ENCODE results near the gene LIPK.
A peak's percentile ranks its signal among the peaks of the same experiment; 100 is the strongest.

LIPK gene

DNA sequence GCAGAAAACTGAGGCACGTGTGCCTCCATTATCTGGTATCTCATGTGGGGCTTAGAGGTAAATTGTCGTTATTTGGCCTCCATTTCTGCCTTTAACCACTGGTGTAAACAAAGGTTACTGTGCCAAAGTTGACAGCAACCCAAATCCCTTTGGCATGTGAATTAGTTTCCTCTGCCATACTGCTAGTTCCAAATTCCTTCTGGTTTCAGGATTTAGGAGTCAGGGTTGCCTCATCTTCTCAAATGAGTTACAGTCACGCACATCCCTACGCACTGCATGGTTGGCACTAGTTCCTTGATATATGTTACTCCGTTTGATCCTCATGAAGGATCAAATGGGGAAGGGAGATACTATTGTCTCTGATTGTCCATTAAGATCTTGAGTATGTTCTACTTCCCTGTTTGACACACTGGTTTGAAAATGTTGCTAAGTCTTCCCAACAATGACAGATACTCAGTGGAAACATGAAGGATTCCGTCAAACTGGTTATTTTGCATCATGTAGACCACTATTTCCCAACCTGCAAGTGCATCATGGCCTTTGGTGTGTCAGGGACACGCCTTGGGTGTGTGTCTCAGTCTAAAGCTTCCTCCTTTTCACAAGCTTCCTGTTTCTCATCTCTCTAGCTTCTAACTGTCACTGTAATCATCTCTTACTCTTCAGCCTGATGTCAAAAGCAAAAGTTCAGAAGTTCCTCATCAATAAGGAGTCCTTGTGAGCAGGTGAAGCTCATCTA lies 53.5 kb downstream of the LIPK start, which contains the start of gene LIPN:
Gene LIPN (plus strand): TSS at position 655 of the 736 bp plus-strand sequence. CDS start 1,386 bp downstream, outside the sequence.
- no peak within 1 kb of the TSS for H3K27ac ChIP-seq
- TF ChIP-seq, protein P1, sequence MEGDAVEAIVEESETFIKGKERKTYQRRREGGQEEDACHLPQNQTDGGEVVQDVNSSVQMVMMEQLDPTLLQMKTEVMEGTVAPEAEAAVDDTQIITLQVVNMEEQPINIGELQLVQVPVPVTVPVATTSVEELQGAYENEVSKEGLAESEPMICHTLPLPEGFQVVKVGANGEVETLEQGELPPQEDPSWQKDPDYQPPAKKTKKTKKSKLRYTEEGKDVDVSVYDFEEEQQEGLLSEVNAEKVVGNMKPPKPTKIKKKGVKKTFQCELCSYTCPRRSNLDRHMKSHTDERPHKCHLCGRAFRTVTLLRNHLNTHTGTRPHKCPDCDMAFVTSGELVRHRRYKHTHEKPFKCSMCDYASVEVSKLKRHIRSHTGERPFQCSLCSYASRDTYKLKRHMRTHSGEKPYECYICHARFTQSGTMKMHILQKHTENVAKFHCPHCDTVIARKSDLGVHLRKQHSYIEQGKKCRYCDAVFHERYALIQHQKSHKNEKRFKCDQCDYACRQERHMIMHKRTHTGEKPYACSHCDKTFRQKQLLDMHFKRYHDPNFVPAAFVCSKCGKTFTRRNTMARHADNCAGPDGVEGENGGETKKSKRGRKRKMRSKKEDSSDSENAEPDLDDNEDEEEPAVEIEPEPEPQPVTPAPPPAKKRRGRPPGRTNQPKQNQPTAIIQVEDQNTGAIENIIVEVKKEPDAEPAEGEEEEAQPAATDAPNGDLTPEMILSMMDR (IDR thresholded peaks at IDR 0.05): no peak

DNA sequence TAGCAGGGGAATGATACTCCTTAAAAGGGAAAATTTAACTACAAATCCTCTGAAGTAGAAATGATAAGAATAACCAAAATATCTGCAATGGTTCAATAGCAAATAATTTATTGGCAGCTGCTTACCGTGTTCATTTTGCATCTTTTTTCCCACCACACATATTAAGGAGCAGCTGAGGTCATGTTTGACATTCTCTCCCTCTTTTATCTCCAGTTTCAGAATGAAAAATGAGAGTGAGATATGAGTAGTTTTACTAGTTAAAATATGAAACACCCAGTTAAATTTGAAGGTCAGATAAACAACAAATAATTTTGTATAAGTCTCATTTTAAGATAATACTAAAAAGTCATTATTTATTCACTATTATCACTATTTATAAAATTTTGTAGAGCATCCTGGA lies 56.9 kb downstream of the LIPK start:
- DNase-seq: no peak
- intact Hi-C loops (cut with DNase I; ENCODE audit: low total_unique reads): no loop called here
- TF ChIP-seq, protein P1 (IDR thresholded peaks at IDR 0.05): no peak
- Histone ChIP-seq H3K36me3 (no peaks in the 10 kb centered on the region), H3K9me3 (no peaks in the 10 kb centered on the region), H3K4me1 (no peaks in the 10 kb centered on the region), H3K4me3 (no peak overlapping the region), H3K27me3 (no peaks in the 10 kb centered on the region), H3K27ac (no peak overlapping the region)

More for the DNA sequence above, 53.5 kb downstream of the LIPK start, which contains the start of gene LIPN:
- intact Hi-C loops (cut with DNase I; ENCODE audit: low total_unique reads): no loop called here
- DNase-seq: peak in 1 of 2 donors; percentile 29
- Histone ChIP-seq H3K36me3 (no peaks in the 10 kb centered on the region), H3K4me1 (no peaks in the 10 kb centered on the region), H3K27me3 (no peaks in the 10 kb centered on the region), H3K9me3 (no peaks in the 10 kb centered on the region), H3K4me3 (no peak within 1 kb of the TSS)

DNA sequence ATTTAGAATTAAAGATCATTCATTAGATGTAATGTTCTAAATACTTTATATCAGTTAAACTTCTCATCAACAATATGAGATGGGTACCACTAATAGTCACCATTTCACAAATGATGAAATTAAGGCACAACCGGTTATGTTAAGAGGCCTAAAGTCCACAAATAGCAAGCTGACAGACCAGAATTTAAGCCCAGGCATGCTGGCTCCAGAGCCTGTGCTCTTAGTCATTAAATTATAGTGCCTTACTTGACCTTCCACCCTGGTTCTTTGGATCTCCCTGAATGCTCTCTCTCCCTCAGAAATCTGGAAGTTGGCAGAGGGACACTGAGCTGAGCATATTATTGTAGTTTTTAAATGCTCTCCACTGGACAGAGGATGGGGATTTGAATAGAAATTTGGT lies 57.4 kb downstream of the LIPK start:
- Histone ChIP-seq H3K36me3 (no peaks in the 10 kb centered on the region), H3K4me3 (no peak overlapping the region), H3K4me1 (no peaks in the 10 kb centered on the region), H3K27ac (no peak overlapping the region), H3K9me3 (no peaks in the 10 kb centered on the region), H3K27me3 (no peaks in the 10 kb centered on the region)
- intact Hi-C loops (cut with DNase I; ENCODE audit: low total_unique reads): no loop called here
- TF ChIP-seq, protein P1 (IDR thresholded peaks at IDR 0.05): no peak
- DNase-seq: no peak

DNA sequence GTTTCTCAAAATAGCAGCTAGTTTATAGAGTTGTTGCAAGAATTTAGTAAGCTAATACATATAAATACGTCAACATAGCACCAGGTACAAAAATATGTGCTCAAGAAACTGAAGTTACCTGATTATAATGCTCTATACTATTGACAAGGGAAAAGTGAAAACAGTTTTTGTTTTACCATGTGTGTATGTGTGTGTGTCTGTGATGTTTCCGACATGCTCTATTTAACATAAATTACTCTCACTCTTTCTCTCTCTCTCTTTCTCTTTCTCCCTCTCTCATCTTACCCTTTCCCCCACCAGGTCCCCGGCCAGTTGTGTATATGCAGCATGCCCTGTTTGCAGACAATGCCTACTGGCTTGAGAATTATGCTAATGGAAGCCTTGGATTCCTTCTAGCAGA lies 58.1 kb downstream of the LIPK start:
- DNase-seq: no peak
- no peak overlapping the region for H3K4me3 ChIP-seq
- no peaks in the 10 kb centered on the region for H3K9me3 ChIP-seq
- intact Hi-C loops (cut with DNase I; ENCODE audit: low total_unique reads): no loop called here
- TF ChIP-seq, protein P1 (IDR thresholded peaks at IDR 0.05): no peak
- H3K36me3 ChIP-seq: no peaks in the 10 kb centered on the region
- no peaks in the 10 kb centered on the region for H3K27me3 ChIP-seq
- H3K27ac ChIP-seq: no peak overlapping the region
- no peaks in the 10 kb centered on the region for H3K4me1 ChIP-seq

DNA sequence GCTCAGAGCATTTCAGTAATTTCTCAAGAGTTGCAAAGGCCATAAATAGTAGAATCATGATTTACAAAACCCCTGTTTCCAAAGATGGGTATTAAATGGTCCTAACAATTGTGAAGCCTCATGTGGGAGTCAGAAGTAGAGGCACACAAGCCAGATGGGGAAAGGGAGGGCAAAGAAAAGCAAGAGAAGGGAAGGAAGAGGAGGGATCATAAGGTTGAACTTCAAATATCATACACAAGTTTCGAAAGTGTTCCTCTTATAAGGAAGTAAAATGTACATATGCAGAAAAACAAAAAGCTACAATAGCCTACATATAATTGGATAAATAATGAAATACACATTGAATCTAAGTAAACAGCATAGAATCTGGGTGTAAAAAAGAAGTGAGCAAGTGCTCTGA lies 59.8 kb downstream of the LIPK start:
- intact Hi-C loops (cut with DNase I; ENCODE audit: low total_unique reads): no loop called here
- no peak overlapping the region for H3K27ac ChIP-seq
- H3K9me3 ChIP-seq: no peaks in the 10 kb centered on the region
- no peaks in the 10 kb centered on the region for H3K4me1 ChIP-seq
- H3K27me3 ChIP-seq: no peaks in the 10 kb centered on the region
- TF ChIP-seq, protein P1 (IDR thresholded peaks at IDR 0.05): no peak
- H3K4me3 ChIP-seq: no peak overlapping the region
- no peak for DNase-seq
- no peaks in the 10 kb centered on the region for H3K36me3 ChIP-seq
